IMR-90 (cell line): ENCODE measurements around the gene RNF17. TPM values are rescaled to one million over a fixed set of nuclear protein-coding genes. Genes with fewer than 3 reads are reported as not detected.

Source experiments
- ATAC-seq: fragments of 200-7000 bp; cut with Tn5 transposase; 2 replicates; pipeline ENCODE4 v1.9.1; 2020; ENCODE audit warnings: low read depth, mild to moderate bottlenecking, moderate library complexity
- BruUV-seq: library from RNA; stranded (reverse); fragments of 400-500 nt; replicated peaks from 2 replicates; lab custom pipeline; 2021; lab: Mats Ljungman, UMichigan
- CTCF ChIA-PET: fragments of 300-600 bp; formaldehyde crosslinking; extraction: SDS; loops from one replicate; lab custom pipeline; 2021; ENCODE audit warnings: antibody characterized with exemption; lab: Yijun Ruan, JAX
- POLR2A ChIA-PET: fragments of 300-600 bp; sonication (Branson Sonifier 250); formaldehyde crosslinking; loops from one replicate; lab custom pipeline; 2022; ENCODE audit warnings: antibody characterized with exemption; ENCODE audit not compliant: unreplicated experiment; lab: Charles Lee
- DNase-seq: peaks from one replicate; pipeline ENCODE4 v3.0.0; 2013
- H2AFZ ChIP-seq: replicated peaks from 2 replicates; pipeline ENCODE3; 2013; ENCODE audit warnings: low read length, mild to moderate bottlenecking; ENCODE audit not compliant: poor library complexity
- H2AK5ac ChIP-seq: 2 replicates; pipeline ENCODE4 v1.6.1; 2013; ENCODE audit warnings: low read depth, low read length, inconsistent platforms
- H2AK9ac ChIP-seq: replicated peaks from 2 replicates; pipeline ENCODE3; 2013; ENCODE audit warnings: mild to moderate bottlenecking, low read depth, low read length, moderate library complexity; ENCODE audit not compliant: poor library complexity
- H2BK120ac ChIP-seq: 2 replicates; pipeline ENCODE4 v1.6.1; 2013; ENCODE audit warnings: low read depth, low read length, inconsistent platforms
- H2BK15ac ChIP-seq: 3 replicates; pipeline ENCODE4 v1.6.1; 2013; ENCODE audit warnings: low read depth, low read length, inconsistent platforms
- H2BK20ac ChIP-seq: 2 replicates; pipeline ENCODE4 v1.6.1; 2013; ENCODE audit warnings: low read depth, mild to moderate bottlenecking, inconsistent platforms, low read length, moderate library complexity
- H2BK5ac ChIP-seq: 2 replicates; pipeline ENCODE4 v1.6.1; 2013; ENCODE audit warnings: mild to moderate bottlenecking, low read depth, low read length, inconsistent platforms; ENCODE audit not compliant: poor library complexity, severe bottlenecking
- H3K14ac ChIP-seq: replicated peaks from 2 replicates; pipeline ENCODE4 v1.6.1; 2013; ENCODE audit warnings: low read depth, low read length, inconsistent platforms
- H3K18ac ChIP-seq: 2 replicates; pipeline ENCODE4 v1.6.1; 2013; ENCODE audit warnings: low read depth, low read length, control low read depth
- H3K23ac ChIP-seq: 2 replicates; pipeline ENCODE4 v1.6.1; 2013; ENCODE audit warnings: low read depth, low read length, inconsistent platforms
- H3K27ac ChIP-seq: 2 replicates; pipeline ENCODE4 v1.5.1; 2013; ENCODE audit warnings: mild to moderate bottlenecking, control low read depth, low read length; ENCODE audit not compliant: insufficient read depth
- H3K27me3 ChIP-seq: 2 replicates; pipeline ENCODE4 v1.6.1; 2013; ENCODE audit warnings: low read length; ENCODE audit not compliant: control insufficient read depth, insufficient read depth
- H3K36me3 ChIP-seq: 2 replicates; pipeline ENCODE4 v1.6.1; 2013; ENCODE audit warnings: low read length, mixed read lengths; ENCODE audit not compliant: control insufficient read depth, insufficient read depth
- H3K4ac ChIP-seq: 2 replicates; pipeline ENCODE4 v1.6.1; 2013; ENCODE audit warnings: low read depth, low read length, inconsistent platforms
- H3K4me1 ChIP-seq: 2 replicates; pipeline ENCODE4 v1.6.1; 2013; ENCODE audit warnings: low read length, mixed read lengths; ENCODE audit not compliant: control insufficient read depth, insufficient read depth
- H3K4me2 ChIP-seq: 2 replicates; pipeline ENCODE4 v1.6.1; 2013; ENCODE audit warnings: low read depth, mild to moderate bottlenecking, control low read depth, low read length, moderate library complexity
- H3K4me3 ChIP-seq: 2 replicates; pipeline ENCODE4 v1.5.1; 2013; ENCODE audit warnings: low read depth, mild to moderate bottlenecking, control low read depth, low read length, moderate library complexity; ENCODE audit not compliant: insufficient read depth
- H3K56ac ChIP-seq: 2 replicates; pipeline ENCODE4 v1.6.1; 2013; ENCODE audit warnings: low read length, inconsistent platforms; ENCODE audit not compliant: insufficient read depth; ENCODE audit errors: extremely low read depth
- H3K79me1 ChIP-seq, 2 experiments: 2 replicates each; pipeline ENCODE4 v1.6.1; 2013; ENCODE audit warnings: low read length in 2 of 2, inconsistent platforms in 1 of 2, low read depth in 1 of 2
- H3K9ac ChIP-seq: 2 replicates; pipeline ENCODE4 v1.6.1; 2013; ENCODE audit warnings: low read depth, low read length, control low read depth
- H3K9me1 ChIP-seq: 2 replicates; pipeline ENCODE4 v1.6.1; 2013; ENCODE audit warnings: low read length, inconsistent platforms; ENCODE audit not compliant: insufficient read depth
- H3K9me3 ChIP-seq: 2 replicates; pipeline ENCODE4 v1.6.1; 2013; ENCODE audit warnings: low read length; ENCODE audit not compliant: control insufficient read depth, insufficient read depth
- H4K20me1 ChIP-seq: 2 replicates; pipeline ENCODE4 v1.6.1; 2013; ENCODE audit warnings: low read length, inconsistent platforms; ENCODE audit not compliant: insufficient read depth
- H4K5ac ChIP-seq: 2 replicates; pipeline ENCODE4 v1.6.1; 2013; ENCODE audit warnings: mild to moderate bottlenecking, low read depth, low read length, control low read depth
- H4K8ac ChIP-seq, 2 experiments: 2 replicates each; pipeline ENCODE4 v1.6.1; 2013; ENCODE audit warnings: low read depth in 2 of 2, low read length in 2 of 2, control low read depth in 1 of 2, inconsistent platforms in 1 of 2
- H4K91ac ChIP-seq: 2 replicates; pipeline ENCODE4 v1.6.1; 2013; ENCODE audit warnings: low read depth, low read length, inconsistent platforms; ENCODE audit not compliant: insufficient read depth
- BHLHE40 ChIP-seq: fragments of 150-350 bp; IDR thresholded peaks from 2 replicates; pipeline ENCODE4 v1.6.1; 2016; ENCODE audit warnings: mild to moderate bottlenecking, low read depth, low read length
- CEBPB ChIP-seq: IDR thresholded peaks from 2 replicates; pipeline ENCODE4 v1.6.1; 2012; ENCODE audit warnings: low read depth, low read length, improper control_type of control experiment
- CHD1 ChIP-seq: IDR thresholded peaks from 2 replicates; pipeline ENCODE4 v1.6.1; 2012; ENCODE audit warnings: low read depth, low read length, improper control_type of control experiment
- FOS ChIP-seq: fragments of 150-350 bp; IDR thresholded peaks from 2 replicates; pipeline ENCODE4 v1.6.1; 2016; ENCODE audit warnings: low read depth, low read length
- MAFK ChIP-seq: IDR thresholded peaks from 2 replicates; pipeline ENCODE4 v1.6.1; 2012; ENCODE audit warnings: low read depth, low read length, improper control_type of control experiment
- MAZ ChIP-seq: IDR thresholded peaks from 2 replicates; pipeline ENCODE4 v1.6.1; 2012; ENCODE audit warnings: low read depth, mild to moderate bottlenecking, low read length, improper control_type of control experiment, moderate library complexity, borderline replicate concordance
- MXI1 ChIP-seq: IDR thresholded peaks from 2 replicates; pipeline ENCODE4 v1.6.1; 2012; ENCODE audit warnings: low read depth, mild to moderate bottlenecking, low read length, moderate library complexity, borderline replicate concordance
- NFE2L2 ChIP-seq: fragments of 150-350 bp; IDR thresholded peaks from 2 replicates; pipeline ENCODE4 v1.6.1; 2016; ENCODE audit warnings: low read depth, mild to moderate bottlenecking, low read length
- POLR2A ChIP-seq: IDR thresholded peaks from 2 replicates; pipeline ENCODE4 v1.6.1; 2012; ENCODE audit warnings: mild to moderate bottlenecking, low read depth, low read length
- RAD21 ChIP-seq: IDR thresholded peaks from 2 replicates; pipeline ENCODE4 v1.6.1; 2012; ENCODE audit warnings: low read length, improper control_type of control experiment
- RCOR1 ChIP-seq: IDR thresholded peaks from 2 replicates; pipeline ENCODE4 v1.6.1; 2012; ENCODE audit warnings: mild to moderate bottlenecking, low read length, improper control_type of control experiment; ENCODE audit not compliant: insufficient replicate concordance
- RFX5 ChIP-seq: IDR thresholded peaks from 2 replicates; pipeline ENCODE4 v1.8.0; 2012; ENCODE audit warnings: low read depth, mild to moderate bottlenecking, low read length, moderate library complexity
- SMC3 ChIP-seq: fragments of 150-350 bp; IDR thresholded peaks from 2 replicates; pipeline ENCODE4 v1.6.1; 2016; ENCODE audit warnings: low read depth, mild to moderate bottlenecking, antibody characterized with exemption, low read length, moderate library complexity
- WGBS, 2 experiments: methylation state at CpG; one replicate each; pipeline versions ENCODE4 v1.1.5 to v1.1.7; 2013; ENCODE audit warnings: missing lambda C conversion rate in 2 of 2; ENCODE audit not compliant: insufficient read length in 1 of 2; ENCODE audit errors: extremely low coverage in 2 of 2; 5-methylcytosine and 5-hydroxymethylcytosine counted together
- dilution Hi-C: fragments of 300-500 bp; cut with HindIII; formaldehyde crosslinking; loops from one replicate; pipeline ENCODE4 v1.14.3; 2018; ENCODE audit warnings: low sequenced_read_pairs; ENCODE audit not compliant: unreplicated experiment
- in situ Hi-C: fragments of 300-500 bp; cut with MboI; formaldehyde crosslinking; loops from 3 replicates; pipeline ENCODE4 v1.14.3; 2019; ENCODE audit warnings: low sequenced_read_pairs, inconsistent platforms, mixed read lengths
- intact Hi-C: fragments of 100-400 bp; cut with micrococcal nuclease; formaldehyde crosslinking; loops from 2 replicates; pipeline ENCODE4 v1.10.0; 2022
- polyA plus RNA-seq, 3 experiments: library from polyadenylated mRNA; depleted of rRNA; stranded (reverse); fragments of >200 nt; gene quantifications; 2 replicates each; pipeline ENCODE4 v1.2.3, GENCODE V29; 2012; ENCODE audit warnings: low replicate concordance in 1 of 3
- total RNA-seq: library from RNA; depleted of rRNA; stranded (reverse); fragments of >200 nt; gene quantifications from 2 replicates; pipeline ENCODE4 v1.2.3, GENCODE V29; 2012
- TF ChIP-seq, protein P1 (sequence below): conservative IDR thresholded peaks from 2 replicates; pipeline ENCODE4 v1.5.1; 2012; ENCODE audit warnings: mild to moderate bottlenecking, low read depth, low read length, improper control_type of control experiment
- TF ChIP-seq, protein P2 (sequence below): fragments of 150-350 bp; IDR thresholded peaks from 2 replicates; pipeline ENCODE4 v1.6.1; 2016; ENCODE audit warnings: low read depth, mild to moderate bottlenecking, low read length, moderate library complexity, borderline replicate concordance
- TF ChIP-seq, protein P3 (sequence below): fragments of 150-350 bp; IDR thresholded peaks from 2 replicates; pipeline ENCODE4 v1.6.1; 2017; ENCODE audit warnings: mild to moderate bottlenecking, antibody characterized with exemption, low read length, low read depth

Gene RNF17
- total and polyA plus RNA-seq, 2 of the 4 experiments (the other 2 are of a cell fraction): 0.03 to 0.18 TPM

DNA sequence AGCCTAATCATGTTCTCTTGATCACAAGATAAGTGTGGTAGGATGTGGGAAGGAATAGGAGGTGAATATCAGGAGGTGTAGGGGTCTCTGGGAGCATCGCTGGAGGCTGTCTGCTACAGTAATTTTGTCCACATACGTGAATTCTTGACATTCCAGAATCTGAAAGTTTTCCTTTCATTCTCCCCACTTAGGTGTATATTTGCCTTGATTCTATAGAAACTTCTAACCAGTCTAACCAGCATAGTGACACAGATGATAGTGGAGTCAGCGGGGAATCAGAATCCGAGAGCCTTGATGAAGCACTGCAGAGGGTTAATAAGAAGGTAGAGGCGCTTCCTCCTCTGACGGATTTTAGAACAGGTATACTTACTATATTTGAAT is 106.4 kb downstream of the RNF17 start:
- CTCF ChIA-PET: no interaction called here
- no peaks in the 10 kb centered on the region for H3K79me1 ChIP-seq
- no TSS peak for BruUV-seq
- no peaks in the 10 kb centered on the region for H3K4me1 ChIP-seq
- H2BK120ac ChIP-seq: no peak overlapping the region
- dilution Hi-C loops (no loop called here), intact Hi-C loops (no loop called here), in situ Hi-C loops (no loop called here)
- POLR2A ChIA-PET: no interaction called here
- ATAC-seq (no peak), DNase-seq (no peak)
- H3K9me1 ChIP-seq: no peaks in the 10 kb centered on the region
- no peak overlapping the region for H2AK9ac ChIP-seq
- H2BK5ac ChIP-seq: no peak overlapping the region
- no peak overlapping the region for H4K5ac ChIP-seq
- H4K8ac ChIP-seq: no peak overlapping the region
- no peak overlapping the region for H3K56ac ChIP-seq
- peaks cover 1% of the 10 kb centered on the region; the same call in 1 of the 2 replicates for H3K27me3 ChIP-seq
- no peak overlapping the region for H3K4me3 ChIP-seq
- no peaks in the 10 kb centered on the region for H4K20me1 ChIP-seq
- no peak overlapping the region for H3K9ac ChIP-seq
- no peak overlapping the region for H2AFZ ChIP-seq
- no CpG with 5 or more reads among the region's 6 CpGs for WGBS, 2 experiments
- no peak overlapping the region for H2BK15ac ChIP-seq
- no peak overlapping the region for H3K27ac ChIP-seq
- TF ChIP-seq, protein P1, sequence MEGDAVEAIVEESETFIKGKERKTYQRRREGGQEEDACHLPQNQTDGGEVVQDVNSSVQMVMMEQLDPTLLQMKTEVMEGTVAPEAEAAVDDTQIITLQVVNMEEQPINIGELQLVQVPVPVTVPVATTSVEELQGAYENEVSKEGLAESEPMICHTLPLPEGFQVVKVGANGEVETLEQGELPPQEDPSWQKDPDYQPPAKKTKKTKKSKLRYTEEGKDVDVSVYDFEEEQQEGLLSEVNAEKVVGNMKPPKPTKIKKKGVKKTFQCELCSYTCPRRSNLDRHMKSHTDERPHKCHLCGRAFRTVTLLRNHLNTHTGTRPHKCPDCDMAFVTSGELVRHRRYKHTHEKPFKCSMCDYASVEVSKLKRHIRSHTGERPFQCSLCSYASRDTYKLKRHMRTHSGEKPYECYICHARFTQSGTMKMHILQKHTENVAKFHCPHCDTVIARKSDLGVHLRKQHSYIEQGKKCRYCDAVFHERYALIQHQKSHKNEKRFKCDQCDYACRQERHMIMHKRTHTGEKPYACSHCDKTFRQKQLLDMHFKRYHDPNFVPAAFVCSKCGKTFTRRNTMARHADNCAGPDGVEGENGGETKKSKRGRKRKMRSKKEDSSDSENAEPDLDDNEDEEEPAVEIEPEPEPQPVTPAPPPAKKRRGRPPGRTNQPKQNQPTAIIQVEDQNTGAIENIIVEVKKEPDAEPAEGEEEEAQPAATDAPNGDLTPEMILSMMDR: no peak
- TF ChIP-seq FOS (no peak), RAD21 (no peak), MAZ (no peak), MAFK (no peak), CHD1 (no peak), NFE2L2 (no peak), BHLHE40 (no peak), MXI1 (no peak), CEBPB (no peak), POLR2A (no peak), SMC3 (no peak), RFX5 (no peak), RCOR1 (no peak)
- TF ChIP-seq, protein P2, sequence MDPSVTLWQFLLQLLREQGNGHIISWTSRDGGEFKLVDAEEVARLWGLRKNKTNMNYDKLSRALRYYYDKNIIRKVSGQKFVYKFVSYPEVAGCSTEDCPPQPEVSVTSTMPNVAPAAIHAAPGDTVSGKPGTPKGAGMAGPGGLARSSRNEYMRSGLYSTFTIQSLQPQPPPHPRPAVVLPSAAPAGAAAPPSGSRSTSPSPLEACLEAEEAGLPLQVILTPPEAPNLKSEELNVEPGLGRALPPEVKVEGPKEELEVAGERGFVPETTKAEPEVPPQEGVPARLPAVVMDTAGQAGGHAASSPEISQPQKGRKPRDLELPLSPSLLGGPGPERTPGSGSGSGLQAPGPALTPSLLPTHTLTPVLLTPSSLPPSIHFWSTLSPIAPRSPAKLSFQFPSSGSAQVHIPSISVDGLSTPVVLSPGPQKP: no peak
- TF ChIP-seq, protein P3, sequence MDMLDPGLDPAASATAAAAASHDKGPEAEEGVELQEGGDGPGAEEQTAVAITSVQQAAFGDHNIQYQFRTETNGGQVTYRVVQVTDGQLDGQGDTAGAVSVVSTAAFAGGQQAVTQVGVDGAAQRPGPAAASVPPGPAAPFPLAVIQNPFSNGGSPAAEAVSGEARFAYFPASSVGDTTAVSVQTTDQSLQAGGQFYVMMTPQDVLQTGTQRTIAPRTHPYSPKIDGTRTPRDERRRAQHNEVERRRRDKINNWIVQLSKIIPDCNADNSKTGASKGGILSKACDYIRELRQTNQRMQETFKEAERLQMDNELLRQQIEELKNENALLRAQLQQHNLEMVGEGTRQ: no peak
- H2AK5ac ChIP-seq: no peak overlapping the region
- H3K23ac ChIP-seq: no peak overlapping the region
- no peak overlapping the region for H4K91ac ChIP-seq
- no peaks in the 10 kb centered on the region for H3K36me3 ChIP-seq
- H3K18ac ChIP-seq: no peak overlapping the region
- no peak overlapping the region for H3K4ac ChIP-seq
- H3K9me3 ChIP-seq: no peaks in the 10 kb centered on the region
- no peak overlapping the region for H3K14ac ChIP-seq
- H2BK20ac ChIP-seq: no peak overlapping the region
- no peak overlapping the region for H3K4me2 ChIP-seq
